ENCODE results near the gene ZNF117.
A peak's percentile ranks its signal among the peaks of the same experiment; 100 is the strongest.
"Not testable (repeated sequence)": the region's sequence is repeated elsewhere in the genome, so short reads cannot be mapped to it uniquely, and the experiment has no call there.

The ZNF117 gene

DNA sequence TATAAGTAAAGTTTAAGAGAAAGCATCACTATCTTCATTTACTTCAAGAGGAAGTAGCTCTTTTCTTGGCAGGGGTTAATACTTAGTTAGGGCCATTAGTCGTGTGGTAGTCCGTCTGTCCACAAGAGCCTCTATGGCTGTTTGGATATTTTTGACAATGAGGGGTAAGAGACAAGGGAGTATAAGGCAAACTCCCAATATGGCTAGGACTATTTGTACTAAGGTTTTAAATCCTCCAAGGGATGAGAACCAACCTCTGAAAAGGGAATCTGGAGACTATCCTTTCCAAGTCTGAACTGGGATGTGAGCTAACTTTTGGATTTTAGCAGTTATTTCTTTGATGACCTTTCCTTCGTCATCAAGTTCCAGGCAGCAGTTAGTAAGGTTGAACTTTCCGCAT is at the start of gene ZNF117:
ZNF117 (minus strand) TSS at position 101 of the 400 bp plus-strand sequence.
- no peak for TF ChIP-seq CTCF (conservative IDR thresholded peaks at IDR 0.05; ENCODE audit: low read depth, low read length)
- no peak for DNase-seq (ENCODE audit: low read depth)
- no peak within 1 kb of the TSS for H3K4me3 ChIP-seq (ENCODE audit: low read length)

DNA sequence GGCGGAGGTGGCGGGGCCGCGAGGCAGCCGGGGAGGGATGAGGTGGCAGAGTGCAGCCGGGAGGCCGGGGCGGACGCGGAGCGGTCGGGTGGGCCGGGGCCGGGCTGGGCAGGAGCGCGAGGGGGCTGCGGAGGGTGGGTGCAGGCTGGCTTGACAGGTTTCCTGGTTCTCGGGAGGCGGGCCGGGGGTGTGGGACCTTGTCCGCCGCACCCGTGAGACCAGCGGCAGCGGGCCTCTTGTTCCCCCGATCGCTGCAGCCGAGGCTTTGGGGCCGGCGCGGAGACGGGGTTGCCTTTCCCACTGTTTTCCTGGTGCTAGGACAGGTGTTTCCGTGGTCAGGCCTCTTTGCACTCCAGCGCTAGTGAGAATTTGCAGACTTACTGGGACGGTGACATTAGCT is 47.9 kb upstream of the ZNF117 start:
- peak overlapping the region; percentile 81 for H3K4me3 ChIP-seq (ENCODE audit: low read length)
- DNase-seq (ENCODE audit: low read depth), result not testable (repeated sequence)

GRCh38 chr7:65037740-65038688 is 47.2 kb upstream of the ZNF117 start:
- H3K4me3 ChIP-seq (ENCODE audit: low read length), result peak overlapping the region; percentile 67
- peak; percentile 64 for DNase-seq (ENCODE audit: low read depth)
- no peak for TF ChIP-seq CTCF (conservative IDR thresholded peaks at IDR 0.05; ENCODE audit: low read depth, low read length)

GRCh38 chr7:65036526-65036925 is 45.7 kb upstream of the ZNF117 start:
- DNase-seq (ENCODE audit: low read depth), result not testable (repeated sequence)

DNA sequence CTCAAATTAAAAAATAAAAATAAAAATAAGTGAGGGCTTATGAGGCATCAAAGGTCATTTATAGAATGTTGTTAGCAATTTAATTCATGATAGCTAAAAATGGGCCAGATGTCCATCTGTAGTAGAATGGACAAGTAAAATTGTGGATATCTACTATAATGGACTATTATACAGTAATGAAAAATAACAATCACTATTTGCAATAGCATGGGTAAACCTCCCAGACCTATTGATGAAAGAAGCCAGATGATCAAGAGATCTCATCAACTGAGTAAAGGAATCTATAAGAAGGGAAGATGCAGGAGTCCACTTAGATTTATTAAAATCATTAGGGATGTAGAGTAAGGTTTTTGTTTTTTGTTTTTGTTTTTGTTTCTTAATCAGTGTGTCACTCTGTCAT is 44.6 kb upstream of the ZNF117 start:
- not testable (repeated sequence) for H3K4me3 ChIP-seq (ENCODE audit: low read length); DNase-seq (ENCODE audit: low read depth)

More at GRCh38 chr7:65036526-65036925, 45.7 kb upstream of the ZNF117 start:
- H3K4me3 ChIP-seq (ENCODE audit: low read length), result not testable (repeated sequence)

GRCh38 chr7:65034120-65034782 is 43.4 kb upstream of the ZNF117 start:
- not testable (repeated sequence) for DNase-seq (ENCODE audit: low read depth)

DNA sequence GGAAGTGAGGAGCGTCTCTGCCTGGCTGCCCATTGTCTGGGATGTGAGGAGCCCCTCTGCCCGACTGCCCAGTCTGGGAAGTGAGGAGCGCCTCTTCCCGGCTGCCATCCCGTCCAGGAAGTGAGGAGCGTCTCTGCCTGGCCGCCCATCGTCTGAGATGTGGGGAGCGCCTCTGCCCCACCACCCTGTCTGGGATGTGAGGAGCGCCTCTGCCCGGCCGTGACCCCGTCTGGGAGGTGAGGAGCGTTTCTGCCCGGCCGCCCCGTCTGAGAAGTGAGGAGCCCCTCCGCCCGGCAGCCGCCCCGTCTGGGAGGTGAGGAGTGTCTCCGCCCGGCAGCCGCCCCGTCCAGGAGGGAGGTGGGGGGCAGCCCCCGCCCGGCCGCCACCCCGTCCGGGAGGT is 42.6 kb upstream of the ZNF117 start:
- DNase-seq (ENCODE audit: low read depth); H3K4me3 ChIP-seq (ENCODE audit: low read length): not testable (repeated sequence)

More at GRCh38 chr7:65034120-65034782, 43.4 kb upstream of the ZNF117 start:
- H3K4me3 ChIP-seq (ENCODE audit: low read length), result not testable (repeated sequence)

DNA sequence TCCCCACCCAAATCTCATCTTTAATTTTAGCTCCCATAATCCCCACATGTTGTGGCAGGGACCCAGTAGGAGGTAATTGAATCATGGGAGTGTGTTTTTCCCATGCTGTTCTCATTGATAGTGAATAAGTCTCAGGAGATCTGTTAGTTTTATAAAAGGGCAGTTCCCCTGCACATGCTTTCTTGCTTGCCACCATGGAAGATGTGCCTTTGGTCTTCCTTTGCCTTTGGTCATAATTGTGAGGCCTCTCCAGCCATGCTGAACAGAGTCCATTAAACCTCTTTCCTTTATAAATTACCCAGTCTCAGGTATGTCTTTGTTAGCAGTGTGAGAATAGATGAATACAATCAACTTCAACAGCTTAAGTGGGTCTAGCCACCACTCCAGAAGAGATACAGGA is 34.2 kb upstream of the ZNF117 start:
- not testable (repeated sequence) for H3K4me3 ChIP-seq (ENCODE audit: low read length); DNase-seq (ENCODE audit: low read depth)

- not testable (repeated sequence) for DNase-seq (ENCODE audit: low read depth); H3K4me3 ChIP-seq (ENCODE audit: low read length)
Measured at GRCh38 chr7:65020978-65021377, 30.1 kb upstream of the ZNF117 start.

DNA sequence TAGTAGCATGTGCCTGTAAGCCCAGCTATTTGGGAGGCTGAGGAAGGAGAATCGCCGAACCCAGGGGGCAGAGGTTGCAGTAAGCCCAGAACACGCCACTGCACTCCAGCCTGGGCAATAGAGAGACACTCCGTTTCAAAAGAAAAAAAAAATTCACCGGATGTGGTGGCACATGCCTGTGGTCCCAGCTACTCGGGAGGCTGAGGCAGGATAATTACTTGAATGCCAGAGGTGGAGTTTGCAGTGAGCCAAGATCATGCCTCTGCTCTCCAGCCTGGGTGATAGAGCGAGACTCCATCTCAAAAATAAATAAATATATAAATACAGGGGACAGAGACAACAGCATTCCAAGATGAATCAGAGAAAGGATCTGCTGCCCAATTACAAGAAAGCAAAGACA is 19.0 kb upstream of the ZNF117 start:
- not testable (repeated sequence) for H3K4me3 ChIP-seq (ENCODE audit: low read length); DNase-seq (ENCODE audit: low read depth)

- DNase-seq (ENCODE audit: low read depth), result not testable (repeated sequence)
Measured at GRCh38 chr7:65009394-65009793, 18.6 kb upstream of the ZNF117 start.

DNA sequence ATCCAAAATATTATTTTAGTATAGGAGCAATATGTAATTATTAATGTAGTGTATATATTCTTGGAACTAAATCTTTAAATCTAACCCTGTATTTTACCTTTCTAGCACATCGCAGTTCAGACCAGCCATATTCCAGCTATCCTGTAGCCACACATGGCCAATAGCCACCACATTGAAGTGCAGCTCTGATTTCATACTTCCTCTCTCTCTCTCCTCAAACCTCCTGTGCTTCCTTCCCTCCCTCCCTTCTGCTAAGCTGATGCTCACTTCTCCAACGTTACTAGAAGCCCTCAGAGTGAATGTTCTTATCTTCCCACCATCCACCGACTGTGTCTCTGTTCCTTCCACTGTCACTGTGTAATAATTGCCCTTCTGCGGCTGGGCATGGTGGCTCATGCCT is 16.2 kb upstream of the ZNF117 start:
- not testable (repeated sequence) for DNase-seq (ENCODE audit: low read depth); H3K4me3 ChIP-seq (ENCODE audit: low read length)

More at GRCh38 chr7:65009394-65009793, 18.6 kb upstream of the ZNF117 start:
- not testable (repeated sequence) for H3K4me3 ChIP-seq (ENCODE audit: low read length)

Measured in retinal pigment epithelial cell (primary cell).